Fibroblast of villous mesenchyme (primary cell): Measurements from ENCODE around the gene ATP7A. TPM values are rescaled to one million over a fixed set of nuclear protein-coding genes. Genes with fewer than 3 reads are reported as not detected.

Experiments used
- DNase-seq: peaks from one replicate; pipeline ENCODE4 v3.0.0-alpha.2; 2010; ENCODE audit warnings: low read depth
- H3K4me3 ChIP-seq: 2 replicates; pipeline ENCODE4 v1.5.1; 2011; ENCODE audit warnings: low read depth, mild to moderate bottlenecking, low read length
- total RNA-seq: library from RNA; depleted of rRNA; stranded (reverse); fragments of >200 nt; gene quantifications from 2 replicates; pipeline ENCODE4 v1.2.3, GENCODE V29; 2012
- TF ChIP-seq, protein P1 (sequence below): IDR thresholded peaks from 2 replicates; pipeline ENCODE4 v1.5.1; 2012; ENCODE audit warnings: low read depth, mild to moderate bottlenecking, low read length; ENCODE audit not compliant: insufficient read depth

Gene ATP7A
- total RNA-seq, 1 donor, result 12.1 TPM

DNA sequence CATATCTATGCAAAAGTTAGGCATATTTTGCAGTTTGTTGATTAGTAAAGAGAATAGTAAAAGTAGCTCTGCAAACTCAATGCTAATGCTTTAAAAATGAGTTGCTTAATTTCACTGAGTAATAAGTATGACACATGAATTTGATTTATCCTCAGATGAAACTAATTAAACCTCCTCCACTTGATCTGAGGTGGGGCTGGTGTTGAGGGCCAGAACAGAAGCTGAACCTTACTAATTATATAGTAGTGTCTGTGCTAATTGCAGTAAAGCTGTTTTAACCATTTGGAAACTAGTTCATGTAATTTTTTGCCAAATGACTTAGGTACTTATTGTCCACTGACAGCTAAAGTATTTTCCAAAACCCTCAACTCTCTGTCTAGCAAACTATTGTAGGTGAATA is 66.6 kb downstream of the ATP7A start:
- peak; percentile 6 for DNase-seq
- TF ChIP-seq, protein P1, sequence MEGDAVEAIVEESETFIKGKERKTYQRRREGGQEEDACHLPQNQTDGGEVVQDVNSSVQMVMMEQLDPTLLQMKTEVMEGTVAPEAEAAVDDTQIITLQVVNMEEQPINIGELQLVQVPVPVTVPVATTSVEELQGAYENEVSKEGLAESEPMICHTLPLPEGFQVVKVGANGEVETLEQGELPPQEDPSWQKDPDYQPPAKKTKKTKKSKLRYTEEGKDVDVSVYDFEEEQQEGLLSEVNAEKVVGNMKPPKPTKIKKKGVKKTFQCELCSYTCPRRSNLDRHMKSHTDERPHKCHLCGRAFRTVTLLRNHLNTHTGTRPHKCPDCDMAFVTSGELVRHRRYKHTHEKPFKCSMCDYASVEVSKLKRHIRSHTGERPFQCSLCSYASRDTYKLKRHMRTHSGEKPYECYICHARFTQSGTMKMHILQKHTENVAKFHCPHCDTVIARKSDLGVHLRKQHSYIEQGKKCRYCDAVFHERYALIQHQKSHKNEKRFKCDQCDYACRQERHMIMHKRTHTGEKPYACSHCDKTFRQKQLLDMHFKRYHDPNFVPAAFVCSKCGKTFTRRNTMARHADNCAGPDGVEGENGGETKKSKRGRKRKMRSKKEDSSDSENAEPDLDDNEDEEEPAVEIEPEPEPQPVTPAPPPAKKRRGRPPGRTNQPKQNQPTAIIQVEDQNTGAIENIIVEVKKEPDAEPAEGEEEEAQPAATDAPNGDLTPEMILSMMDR, result no peak
- no peak overlapping the region for H3K4me3 ChIP-seq

DNA sequence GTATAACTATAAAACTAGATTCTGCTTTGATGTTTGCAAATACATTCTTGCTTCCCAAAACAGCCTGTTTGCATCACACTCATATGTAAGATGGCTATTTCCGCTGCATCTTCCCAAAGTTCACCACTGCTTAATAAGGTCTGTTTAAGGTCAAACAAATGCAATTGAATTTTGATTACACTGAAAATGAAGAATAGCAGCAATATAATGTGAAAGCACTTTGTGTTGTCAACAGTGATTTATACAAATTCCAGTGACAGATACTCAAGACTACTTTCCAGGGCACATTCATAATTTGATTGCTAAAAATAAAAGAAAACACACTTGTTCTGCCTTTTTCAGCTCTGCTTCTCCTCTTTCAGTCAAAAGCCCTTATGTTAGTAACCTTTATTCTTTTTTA is 67.0 kb downstream of the ATP7A start:
- DNase-seq, result no peak
- TF ChIP-seq, protein P1, result no peak
- H3K4me3 ChIP-seq, result no peak overlapping the region

DNA sequence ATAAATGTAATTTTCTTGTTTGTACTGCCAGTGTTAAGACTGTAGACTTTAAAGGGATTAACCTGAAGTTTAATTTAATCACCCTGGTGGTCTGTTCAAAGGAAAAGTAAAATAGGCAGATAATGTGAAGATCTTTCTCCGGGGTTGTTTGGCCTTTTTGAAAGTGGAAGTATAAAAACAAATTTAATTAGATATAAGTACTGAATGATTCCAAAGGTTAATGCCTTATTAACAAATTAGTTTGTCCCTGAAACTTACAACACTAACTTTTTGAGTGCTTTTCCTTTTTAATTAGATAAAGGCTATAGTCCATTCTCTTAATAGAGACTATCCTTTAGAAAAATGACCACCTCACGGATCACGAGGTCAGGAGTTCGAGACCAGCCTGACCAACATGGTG is 69.4 kb downstream of the ATP7A start:
- DNase-seq, result no peak
- no peak overlapping the region for H3K4me3 ChIP-seq
- TF ChIP-seq, protein P1, result no peak

DNA sequence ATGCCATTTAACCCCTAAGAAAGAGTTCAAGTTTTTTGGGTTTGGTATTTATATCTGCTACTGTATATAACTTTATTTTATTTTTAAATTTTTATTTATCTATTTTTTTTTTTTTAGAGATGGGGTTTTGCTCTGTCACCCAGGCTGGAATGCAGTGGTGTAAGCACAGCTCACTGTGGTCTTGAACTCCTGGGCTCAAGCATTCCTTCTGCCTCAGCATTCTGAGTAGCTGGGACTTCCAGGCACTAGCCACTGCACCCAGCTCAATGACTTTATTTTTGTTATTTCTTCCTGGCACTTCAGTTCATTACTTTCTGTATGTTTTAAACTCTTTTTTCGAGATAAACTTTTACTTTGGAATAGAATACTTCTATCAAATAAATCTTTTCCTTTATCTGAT is 101.4 kb downstream of the ATP7A start:
- DNase-seq, result no peak
- no peak overlapping the region for H3K4me3 ChIP-seq
- TF ChIP-seq, protein P1, result no peak

DNA sequence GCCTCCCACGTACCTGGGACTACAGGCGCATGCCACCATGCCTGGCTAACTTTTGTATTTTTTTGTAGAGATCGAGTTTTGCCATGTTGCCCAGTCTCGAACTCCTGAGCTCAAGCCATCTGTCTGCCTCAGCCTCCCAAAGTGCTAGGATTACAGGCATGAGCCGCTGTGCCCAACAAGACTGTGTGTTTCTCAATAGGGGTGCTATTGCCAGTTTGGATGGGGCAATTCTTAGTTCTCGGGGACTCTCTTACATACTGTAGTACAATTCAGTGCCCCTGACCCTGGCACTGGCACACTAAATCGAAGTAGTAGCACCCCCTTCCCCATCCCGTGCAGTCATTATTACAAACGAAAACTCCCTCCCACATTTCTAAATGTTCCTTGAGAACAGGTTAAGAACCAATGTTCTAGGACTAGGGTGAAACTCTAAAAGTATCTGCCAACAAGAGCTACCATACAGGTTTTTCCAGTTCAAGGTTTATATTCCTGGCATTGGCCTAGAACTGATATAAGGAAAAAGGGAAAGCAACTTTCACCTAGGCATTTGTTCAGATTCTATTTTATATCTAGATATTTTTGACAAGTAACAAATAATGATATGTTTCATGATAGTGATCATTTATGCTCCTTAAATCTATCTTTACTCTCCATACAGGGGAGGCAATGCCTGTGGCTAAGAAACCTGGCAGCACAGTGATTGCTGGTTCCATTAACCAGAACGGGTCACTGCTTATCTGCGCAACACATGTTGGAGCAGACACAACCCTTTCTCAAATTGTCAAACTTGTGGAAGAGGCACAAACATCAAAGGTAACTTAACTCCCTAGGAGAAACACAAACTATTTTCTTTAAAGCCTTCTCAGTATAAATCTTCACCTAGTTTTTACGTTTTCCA is 109.3 kb downstream of the ATP7A start:
- TF ChIP-seq, protein P1, result no peak
- no peak overlapping the region for H3K4me3 ChIP-seq
- no peak for DNase-seq

DNA sequence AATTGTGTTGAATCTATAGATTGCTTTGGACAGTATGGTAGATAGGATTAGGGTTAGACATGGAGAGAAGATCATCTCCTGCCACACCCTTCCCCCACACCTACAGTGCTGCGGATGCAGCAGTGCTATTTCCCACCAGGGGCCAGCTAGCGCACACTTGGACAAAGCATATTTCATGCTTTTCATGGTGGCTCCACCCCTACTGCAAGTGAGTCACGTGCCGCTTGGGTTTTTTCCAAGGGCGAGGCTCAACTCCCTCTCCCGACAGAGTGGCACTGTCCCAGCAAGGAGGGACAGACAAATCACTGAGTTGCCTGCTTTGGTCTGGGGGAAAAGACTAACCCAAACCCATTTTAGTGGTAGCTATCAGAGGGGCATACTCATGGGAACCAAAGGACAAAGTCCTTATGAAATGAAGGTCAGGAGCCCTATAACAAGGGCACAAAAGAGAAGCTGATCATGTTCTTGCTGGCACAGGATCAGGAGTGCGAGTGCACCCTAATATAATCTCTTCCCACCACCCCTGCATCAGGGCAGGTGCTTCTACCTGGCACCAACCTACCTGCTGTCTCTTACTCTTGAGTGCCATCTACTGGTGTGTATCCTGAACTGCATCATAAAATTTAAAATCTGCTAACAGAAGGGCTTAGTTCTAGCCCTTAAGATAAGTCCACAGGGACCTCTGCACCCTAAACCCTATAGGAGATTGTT is 114.0 kb downstream of the ATP7A start:
- H3K4me3 ChIP-seq, result no peak overlapping the region
- TF ChIP-seq, protein P1, result peak; percentile 56
- DNase-seq, result peak; percentile 2
